GM12878 (cell line): ENCODE data around the gene SORBS2.

Experiments used
- ASH2L ChIP-seq: fragments of 300-600, 200-600 bp; sonication (generic); IDR thresholded peaks from 2 replicates; pipeline ENCODE4 v1.6.1; 2017; ENCODE audit warnings: low read depth, mild to moderate bottlenecking, borderline replicate concordance
- EZH2 ChIP-seq: IDR thresholded peaks from 2 replicates; pipeline ENCODE4 v1.6.1; 2012; ENCODE audit warnings: low read depth, mild to moderate bottlenecking, control low read depth, inconsistent platforms, low read length, borderline replicate concordance; ENCODE audit not compliant: control insufficient read depth
- KDM1A ChIP-seq: fragments of 200-600 bp; sonication (generic); IDR thresholded peaks from 2 replicates; pipeline ENCODE4 v1.6.1; 2016; ENCODE audit warnings: borderline replicate concordance
- ZNF207 ChIP-seq: fragments of 450-650 bp; IDR thresholded peaks from 2 replicates; pipeline ENCODE4 v1.6.1; 2014; ENCODE audit warnings: antibody characterized with exemption, mild to moderate bottlenecking, borderline replicate concordance
- TF ChIP-seq, protein P1 (sequence below): fragments of 450-650 bp; IDR thresholded peaks from 2 replicates; pipeline ENCODE4 v1.6.1; 2016; ENCODE audit warnings: mild to moderate bottlenecking, moderate library complexity, borderline replicate concordance
- TF ChIP-seq, protein P2 (sequence below), 3 experiments: IDR thresholded peaks in 2 of 3; conservative IDR thresholded peaks in 1 of 3; 2 replicates each; pipeline ENCODE4 v1.5.1; 2011; ENCODE audit warnings: low read depth in 3 of 3, low read length in 3 of 3, mild to moderate bottlenecking in 3 of 3, control low read depth in 2 of 3, moderate library complexity in 2 of 3, inconsistent platforms in 1 of 3, mixed read lengths in 1 of 3; ENCODE audit not compliant: control insufficient read depth in 2 of 3, insufficient read depth in 1 of 3; ENCODE audit errors: extremely low read depth in 1 of 3

DNA sequence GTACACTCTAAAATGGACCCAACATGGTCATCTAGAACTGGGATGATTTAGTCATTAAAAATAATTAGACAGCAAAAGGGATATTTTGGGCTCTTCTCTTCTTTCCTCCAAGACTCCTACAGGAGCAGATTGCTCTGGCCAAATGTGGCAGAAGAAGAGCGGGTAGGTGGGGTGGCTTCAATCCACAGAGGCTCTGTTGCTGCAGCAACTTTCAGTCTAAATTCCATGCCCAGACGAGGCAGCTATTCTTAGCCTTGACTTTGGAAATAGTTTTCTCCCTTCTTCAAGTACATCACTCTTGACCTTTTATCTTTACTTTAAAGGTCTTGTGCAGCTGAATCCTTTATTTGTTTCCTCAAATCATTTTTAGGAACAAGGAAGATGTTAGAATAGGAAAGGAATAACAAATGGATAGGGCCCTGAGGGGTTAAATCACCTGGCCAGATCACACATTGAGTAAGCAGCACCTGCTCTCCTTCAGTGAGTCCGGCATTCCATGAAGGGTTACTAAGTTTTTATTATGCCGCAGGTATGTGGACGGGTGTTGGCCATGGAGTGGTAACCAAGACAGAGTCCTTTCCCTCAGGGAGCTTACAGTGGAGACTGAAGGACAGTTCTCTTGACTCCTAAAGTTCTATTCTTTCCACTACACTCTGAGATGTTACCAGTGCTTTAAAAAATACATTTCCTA, 19.3 kb upstream of the SORBS2 start:
- TF ChIP-seq, protein P1, sequence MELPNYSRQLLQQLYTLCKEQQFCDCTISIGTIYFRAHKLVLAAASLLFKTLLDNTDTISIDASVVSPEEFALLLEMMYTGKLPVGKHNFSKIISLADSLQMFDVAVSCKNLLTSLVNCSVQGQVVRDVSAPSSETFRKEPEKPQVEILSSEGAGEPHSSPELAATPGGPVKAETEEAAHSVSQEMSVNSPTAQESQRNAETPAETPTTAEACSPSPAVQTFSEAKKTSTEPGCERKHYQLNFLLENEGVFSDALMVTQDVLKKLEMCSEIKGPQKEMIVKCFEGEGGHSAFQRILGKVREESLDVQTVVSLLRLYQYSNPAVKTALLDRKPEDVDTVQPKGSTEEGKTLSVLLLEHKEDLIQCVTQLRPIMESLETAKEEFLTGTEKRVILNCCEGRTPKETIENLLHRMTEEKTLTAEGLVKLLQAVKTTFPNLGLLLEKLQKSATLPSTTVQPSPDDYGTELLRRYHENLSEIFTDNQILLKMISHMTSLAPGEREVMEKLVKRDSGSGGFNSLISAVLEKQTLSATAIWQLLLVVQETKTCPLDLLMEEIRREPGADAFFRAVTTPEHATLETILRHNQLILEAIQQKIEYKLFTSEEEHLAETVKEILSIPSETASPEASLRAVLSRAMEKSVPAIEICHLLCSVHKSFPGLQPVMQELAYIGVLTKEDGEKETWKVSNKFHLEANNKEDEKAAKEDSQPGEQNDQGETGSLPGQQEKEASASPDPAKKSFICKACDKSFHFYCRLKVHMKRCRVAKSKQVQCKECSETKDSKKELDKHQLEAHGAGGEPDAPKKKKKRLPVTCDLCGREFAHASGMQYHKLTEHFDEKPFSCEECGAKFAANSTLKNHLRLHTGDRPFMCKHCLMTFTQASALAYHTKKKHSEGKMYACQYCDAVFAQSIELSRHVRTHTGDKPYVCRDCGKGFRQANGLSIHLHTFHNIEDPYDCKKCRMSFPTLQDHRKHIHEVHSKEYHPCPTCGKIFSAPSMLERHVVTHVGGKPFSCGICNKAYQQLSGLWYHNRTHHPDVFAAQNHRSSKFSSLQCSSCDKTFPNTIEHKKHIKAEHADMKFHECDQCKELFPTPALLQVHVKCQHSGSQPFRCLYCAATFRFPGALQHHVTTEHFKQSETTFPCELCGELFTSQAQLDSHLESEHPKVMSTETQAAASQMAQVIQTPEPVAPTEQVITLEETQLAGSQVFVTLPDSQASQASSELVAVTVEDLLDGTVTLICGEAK: no peak
- TF ChIP-seq, protein P2, sequence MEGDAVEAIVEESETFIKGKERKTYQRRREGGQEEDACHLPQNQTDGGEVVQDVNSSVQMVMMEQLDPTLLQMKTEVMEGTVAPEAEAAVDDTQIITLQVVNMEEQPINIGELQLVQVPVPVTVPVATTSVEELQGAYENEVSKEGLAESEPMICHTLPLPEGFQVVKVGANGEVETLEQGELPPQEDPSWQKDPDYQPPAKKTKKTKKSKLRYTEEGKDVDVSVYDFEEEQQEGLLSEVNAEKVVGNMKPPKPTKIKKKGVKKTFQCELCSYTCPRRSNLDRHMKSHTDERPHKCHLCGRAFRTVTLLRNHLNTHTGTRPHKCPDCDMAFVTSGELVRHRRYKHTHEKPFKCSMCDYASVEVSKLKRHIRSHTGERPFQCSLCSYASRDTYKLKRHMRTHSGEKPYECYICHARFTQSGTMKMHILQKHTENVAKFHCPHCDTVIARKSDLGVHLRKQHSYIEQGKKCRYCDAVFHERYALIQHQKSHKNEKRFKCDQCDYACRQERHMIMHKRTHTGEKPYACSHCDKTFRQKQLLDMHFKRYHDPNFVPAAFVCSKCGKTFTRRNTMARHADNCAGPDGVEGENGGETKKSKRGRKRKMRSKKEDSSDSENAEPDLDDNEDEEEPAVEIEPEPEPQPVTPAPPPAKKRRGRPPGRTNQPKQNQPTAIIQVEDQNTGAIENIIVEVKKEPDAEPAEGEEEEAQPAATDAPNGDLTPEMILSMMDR (IDR thresholded peaks at IDR 0.05 in 2 of 3, conservative IDR thresholded peaks at IDR 0.05 in 1 of 3; ENCODE audit: control insufficient read depth in 2 of 3, extremely low read depth in 1 of 3, insufficient read depth in 1 of 3, low read depth in 3 of 3, low read length in 3 of 3): no peak
- TF ChIP-seq KDM1A (no peak), ASH2L (no peak), ZNF207 (no peak), EZH2 (no peak)
